Activated CD4-positive, alpha-beta T cell treated with anti-CD3 and anti-CD28 coated beads, Interleukin-2, amount 10 ng/mL, durations not matched to agents 7 days and 5 days (primary cell): ENCODE data around the gene HBQ1. TPM values are rescaled to one million over a fixed set of nuclear protein-coding genes. Genes with fewer than 3 reads are reported as not detected.
A peak's percentile ranks its signal among the peaks of the same experiment; 100 is the strongest.
"Not testable (repeated sequence)": the region's sequence is repeated elsewhere in the genome, so short reads cannot be mapped to it uniquely, and the experiment has no call there.

Source experiments
- CTCF ChIA-PET: fragments of 350-600 bp; sonication (Branson Sonifier 250); formaldehyde crosslinking; loops from one replicate; lab custom pipeline; 2021; ENCODE audit warnings: antibody characterized with exemption; lab: Charles Lee
- POLR2A ChIA-PET: fragments of 350-600 bp; sonication (Branson Sonifier 250); formaldehyde crosslinking; loops from one replicate; lab custom pipeline; 2021; ENCODE audit warnings: antibody characterized with exemption; lab: Charles Lee
- DNase-seq: peaks from one replicate; pipeline ENCODE4 v3.0.0-alpha.2; 2020
- H3K27ac Mint-ChIP-seq: one replicate; pipeline ENCODE4 v1.8.0; 2021; ENCODE audit warnings: mild to moderate bottlenecking, moderate library complexity, mixed read lengths
- H3K27me3 Mint-ChIP-seq: one replicate; pipeline ENCODE4 v1.8.0; 2021; ENCODE audit warnings: mixed read lengths
- H3K36me3 Mint-ChIP-seq: one replicate; pipeline ENCODE4 v1.8.0; 2021; ENCODE audit warnings: low read depth, mixed read lengths
- H3K4me1 Mint-ChIP-seq: one replicate; pipeline ENCODE4 v1.8.0; 2021; ENCODE audit warnings: mixed read lengths
- H3K4me3 Mint-ChIP-seq: one replicate; pipeline ENCODE4 v1.8.0; 2021; ENCODE audit warnings: mild to moderate bottlenecking, moderate library complexity, mixed read lengths
- H3K9me3 Mint-ChIP-seq: one replicate; pipeline ENCODE4 v1.8.0; 2021; ENCODE audit warnings: mixed read lengths
- total RNA-seq, 2 experiments: library from RNA; stranded (reverse); gene quantifications; one replicate each; pipeline ENCODE4 v1.2.3, GENCODE V29; 2021

HBQ1 gene
- total RNA-seq, 2 experiments from 2014 or later = not detected

DNA sequence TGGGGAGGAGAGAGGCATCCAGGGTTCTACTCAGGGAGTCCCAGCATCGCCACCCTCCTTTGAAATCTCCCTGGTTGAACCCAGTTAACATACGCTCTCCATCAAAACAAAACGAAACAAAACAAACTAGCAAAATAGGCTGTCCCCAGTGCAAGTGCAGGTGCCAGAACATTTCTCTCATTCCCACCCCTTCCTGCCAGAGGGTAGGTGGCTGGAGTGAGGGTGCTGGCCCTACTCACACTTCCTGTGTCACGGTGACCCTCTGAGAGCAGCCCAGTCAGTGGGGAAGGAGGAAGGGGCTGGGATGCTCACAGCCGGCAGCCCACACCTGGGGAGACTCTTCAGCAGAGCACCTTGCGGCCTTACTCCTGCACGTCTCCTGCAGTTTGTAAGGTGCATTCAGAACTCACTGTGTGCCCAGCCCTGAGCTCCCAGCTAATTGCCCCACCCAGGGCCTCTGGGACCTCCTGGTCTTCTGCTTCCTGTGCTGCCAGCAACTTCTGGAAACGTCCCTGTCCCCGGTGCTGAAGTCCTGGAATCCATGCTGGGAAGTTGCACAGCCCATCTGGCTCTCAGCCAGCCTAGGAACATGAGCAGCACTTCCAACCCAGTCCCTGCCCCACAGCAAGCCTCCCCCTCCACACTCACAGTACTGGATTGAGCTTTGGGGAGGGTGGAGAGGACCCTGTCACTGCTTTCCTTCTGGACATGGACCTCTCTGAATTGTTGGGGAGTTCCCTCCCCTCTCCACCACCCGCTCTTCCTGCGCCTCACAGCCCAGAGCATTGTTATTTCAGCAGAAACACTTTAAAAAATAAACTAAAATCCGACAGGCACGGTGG, 6.1 kb upstream of the HBQ1 start:
- H3K4me3 Mint-ChIP-seq, CTCF ChIA-PET: not testable (repeated sequence)

DNA sequence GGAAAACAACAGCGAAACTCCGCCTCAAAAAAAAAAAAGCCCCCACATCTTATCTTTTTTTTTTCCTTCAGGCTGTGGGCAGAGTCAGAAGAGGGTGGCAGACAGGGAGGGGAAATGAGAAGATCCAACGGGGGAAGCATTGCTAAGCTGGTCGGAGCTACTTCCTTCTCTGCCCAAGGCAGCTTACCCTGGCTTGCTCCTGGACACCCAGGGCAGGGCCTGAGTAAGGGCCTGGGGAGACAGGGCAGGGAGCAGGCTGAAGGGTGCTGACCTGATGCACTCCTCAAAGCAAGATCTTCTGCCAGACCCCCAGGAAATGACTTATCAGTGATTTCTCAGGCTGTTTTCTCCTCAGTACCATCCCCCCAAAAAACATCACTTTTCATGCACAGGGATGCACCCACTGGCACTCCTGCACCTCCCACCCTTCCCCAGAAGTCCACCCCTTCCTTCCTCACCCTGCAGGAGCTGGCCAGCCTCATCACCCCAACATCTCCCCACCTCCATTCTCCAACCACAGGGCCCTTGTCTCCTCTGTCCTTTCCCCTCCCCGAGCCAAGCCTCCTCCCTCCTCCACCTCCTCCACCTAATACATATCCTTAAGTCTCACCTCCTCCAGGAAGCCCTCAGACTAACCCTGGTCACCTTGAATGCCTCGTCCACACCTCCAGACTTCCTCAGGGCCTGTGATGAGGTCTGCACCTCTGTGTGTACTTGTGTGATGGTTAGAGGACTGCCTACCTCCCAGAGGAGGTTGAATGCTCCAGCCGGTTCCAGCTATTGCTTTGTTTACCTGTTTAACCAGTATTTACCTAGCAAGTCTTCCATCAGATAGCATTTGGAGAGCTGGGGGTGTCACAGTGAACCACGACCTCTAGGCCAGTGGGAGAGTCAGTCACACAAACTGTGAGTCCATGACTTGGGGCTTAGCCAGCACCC, 5.0 kb upstream of the HBQ1 start:
- DNase-seq = no peak
- no peaks in the 10 kb centered on the region for H3K36me3 Mint-ChIP-seq
- peaks cover 58% of the 10 kb centered on the region for H3K27me3 Mint-ChIP-seq
- peaks cover 15% of the 10 kb centered on the region for H3K4me1 Mint-ChIP-seq
- no peak overlapping the region for H3K27ac Mint-ChIP-seq
- H3K4me3 Mint-ChIP-seq = peak overlapping the region; percentile 40
- ChIA-PET CTCF (interaction anchor here (0.6 kb wide), 1 partner anchor 17 kb away, joined by 3 read pairs; no protein-coding TSS in a partner anchor), POLR2A (no interaction called here)
- no peaks in the 10 kb centered on the region for H3K9me3 Mint-ChIP-seq

More for the DNA sequence above, 6.1 kb upstream of the HBQ1 start:
- H3K9me3 Mint-ChIP-seq, H3K36me3 Mint-ChIP-seq, H3K27ac Mint-ChIP-seq, DNase-seq, POLR2A ChIA-PET: not testable (repeated sequence)
- H3K4me1 Mint-ChIP-seq = peaks cover 13% of the 10 kb centered on the region
- peaks cover 55% of the 10 kb centered on the region for H3K27me3 Mint-ChIP-seq

DNA sequence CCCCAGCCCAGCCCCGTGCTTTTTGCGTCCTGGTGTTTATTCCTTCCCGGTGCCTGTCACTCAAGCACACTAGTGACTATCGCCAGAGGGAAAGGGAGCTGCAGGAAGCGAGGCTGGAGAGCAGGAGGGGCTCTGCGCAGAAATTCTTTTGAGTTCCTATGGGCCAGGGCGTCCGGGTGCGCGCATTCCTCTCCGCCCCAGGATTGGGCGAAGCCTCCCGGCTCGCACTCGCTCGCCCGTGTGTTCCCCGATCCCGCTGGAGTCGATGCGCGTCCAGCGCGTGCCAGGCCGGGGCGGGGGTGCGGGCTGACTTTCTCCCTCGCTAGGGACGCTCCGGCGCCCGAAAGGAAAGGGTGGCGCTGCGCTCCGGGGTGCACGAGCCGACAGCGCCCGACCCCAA, 4.3 kb upstream of the HBQ1 start:
- H3K4me3 Mint-ChIP-seq, DNase-seq, H3K9me3 Mint-ChIP-seq, CTCF ChIA-PET, POLR2A ChIA-PET, H3K36me3 Mint-ChIP-seq, H3K27ac Mint-ChIP-seq: not testable (repeated sequence)
- H3K27me3 Mint-ChIP-seq = peaks cover 53% of the 10 kb centered on the region
- peaks cover 15% of the 10 kb centered on the region for H3K4me1 Mint-ChIP-seq

DNA sequence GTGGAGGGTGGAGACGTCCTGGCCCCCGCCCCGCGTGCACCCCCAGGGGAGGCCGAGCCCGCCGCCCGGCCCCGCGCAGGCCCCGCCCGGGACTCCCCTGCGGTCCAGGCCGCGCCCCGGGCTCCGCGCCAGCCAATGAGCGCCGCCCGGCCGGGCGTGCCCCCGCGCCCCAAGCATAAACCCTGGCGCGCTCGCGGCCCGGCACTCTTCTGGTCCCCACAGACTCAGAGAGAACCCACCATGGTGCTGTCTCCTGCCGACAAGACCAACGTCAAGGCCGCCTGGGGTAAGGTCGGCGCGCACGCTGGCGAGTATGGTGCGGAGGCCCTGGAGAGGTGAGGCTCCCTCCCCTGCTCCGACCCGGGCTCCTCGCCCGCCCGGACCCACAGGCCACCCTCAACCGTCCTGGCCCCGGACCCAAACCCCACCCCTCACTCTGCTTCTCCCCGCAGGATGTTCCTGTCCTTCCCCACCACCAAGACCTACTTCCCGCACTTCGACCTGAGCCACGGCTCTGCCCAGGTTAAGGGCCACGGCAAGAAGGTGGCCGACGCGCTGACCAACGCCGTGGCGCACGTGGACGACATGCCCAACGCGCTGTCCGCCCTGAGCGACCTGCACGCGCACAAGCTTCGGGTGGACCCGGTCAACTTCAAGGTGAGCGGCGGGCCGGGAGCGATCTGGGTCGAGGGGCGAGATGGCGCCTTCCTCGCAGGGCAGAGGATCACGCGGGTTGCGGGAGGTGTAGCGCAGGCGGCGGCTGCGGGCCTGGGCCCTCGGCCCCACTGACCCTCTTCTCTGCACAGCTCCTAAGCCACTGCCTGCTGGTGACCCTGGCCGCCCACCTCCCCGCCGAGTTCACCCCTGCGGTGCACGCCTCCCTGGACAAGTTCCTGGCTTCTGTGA, 3.5 kb upstream of the HBQ1 start, which contains the start of gene HBA1:
TSS of gene HBA1 (plus strand) at position 204 of the 906 bp plus-strand sequence. CDS start at position 241, 37 bp downstream.
- H3K4me3 Mint-ChIP-seq = peak within 1 kb of the TSS; percentile 40
- DNase-seq, H3K27ac Mint-ChIP-seq, H3K36me3 Mint-ChIP-seq, POLR2A ChIA-PET, CTCF ChIA-PET, H3K9me3 Mint-ChIP-seq: not testable (repeated sequence)
- peaks cover 16% of the 10 kb centered on the region for H3K4me1 Mint-ChIP-seq
- peaks cover 49% of the 10 kb centered on the region for H3K27me3 Mint-ChIP-seq

DNA sequence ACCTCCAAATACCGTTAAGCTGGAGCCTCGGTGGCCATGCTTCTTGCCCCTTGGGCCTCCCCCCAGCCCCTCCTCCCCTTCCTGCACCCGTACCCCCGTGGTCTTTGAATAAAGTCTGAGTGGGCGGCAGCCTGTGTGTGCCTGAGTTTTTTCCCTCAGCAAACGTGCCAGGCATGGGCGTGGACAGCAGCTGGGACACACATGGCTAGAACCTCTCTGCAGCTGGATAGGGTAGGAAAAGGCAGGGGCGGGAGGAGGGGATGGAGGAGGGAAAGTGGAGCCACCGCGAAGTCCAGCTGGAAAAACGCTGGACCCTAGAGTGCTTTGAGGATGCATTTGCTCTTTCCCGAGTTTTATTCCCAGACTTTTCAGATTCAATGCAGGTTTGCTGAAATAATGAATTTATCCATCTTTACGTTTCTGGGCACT, 2.9 kb upstream of the HBQ1 start:
- peaks cover 16% of the 10 kb centered on the region for H3K4me1 Mint-ChIP-seq
- POLR2A ChIA-PET = no interaction called here
- H3K27me3 Mint-ChIP-seq = peaks cover 47% of the 10 kb centered on the region

DNA sequence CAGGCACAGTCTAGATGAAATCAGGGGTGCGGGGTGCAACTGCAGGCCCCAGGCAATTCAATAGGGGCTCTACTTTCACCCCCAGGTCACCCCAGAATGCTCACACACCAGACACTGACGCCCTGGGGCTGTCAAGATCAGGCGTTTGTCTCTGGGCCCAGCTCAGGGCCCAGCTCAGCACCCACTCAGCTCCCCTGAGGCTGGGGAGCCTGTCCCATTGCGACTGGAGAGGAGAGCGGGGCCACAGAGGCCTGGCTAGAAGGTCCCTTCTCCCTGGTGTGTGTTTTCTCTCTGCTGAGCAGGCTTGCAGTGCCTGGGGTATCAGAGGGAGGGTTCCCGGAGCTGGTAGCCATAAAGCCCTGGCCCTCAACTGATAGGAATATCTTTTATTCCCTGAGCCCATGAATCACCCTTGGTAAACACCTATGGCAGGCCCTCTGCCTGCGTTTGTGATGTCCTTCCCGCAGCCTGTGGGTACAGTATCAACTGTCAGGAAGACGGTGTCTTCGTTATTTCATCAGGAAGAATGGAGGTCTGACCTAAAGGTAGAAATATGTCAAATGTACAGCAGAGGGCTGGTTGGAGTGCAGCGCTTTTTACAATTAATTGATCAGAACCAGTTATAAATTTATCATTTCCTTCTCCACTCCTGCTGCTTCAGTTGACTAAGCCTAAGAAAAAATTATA, 2.1 kb upstream of the HBQ1 start:
- Mint-ChIP-seq H3K27me3 (peaks cover 47% of the 10 kb centered on the region), H3K9me3 (no peaks in the 10 kb centered on the region), H3K27ac (no peak overlapping the region), H3K4me1 (peaks cover 16% of the 10 kb centered on the region), H3K4me3 (no peak overlapping the region), H3K36me3 (no peaks in the 10 kb centered on the region)
- ChIA-PET CTCF (interaction anchor here (2.4 kb wide), 1 partner anchor 10 kb away, joined by 7 read pairs; no protein-coding TSS in a partner anchor), POLR2A (no interaction called here)
- no peak for DNase-seq

More for the DNA sequence above, 2.9 kb upstream of the HBQ1 start:
- no peaks in the 10 kb centered on the region for H3K9me3 Mint-ChIP-seq
- CTCF ChIA-PET = no interaction called here
- DNase-seq = no peak
- no peaks in the 10 kb centered on the region for H3K36me3 Mint-ChIP-seq
- no peak overlapping the region for H3K27ac Mint-ChIP-seq
- H3K4me3 Mint-ChIP-seq = no peak overlapping the region

DNA sequence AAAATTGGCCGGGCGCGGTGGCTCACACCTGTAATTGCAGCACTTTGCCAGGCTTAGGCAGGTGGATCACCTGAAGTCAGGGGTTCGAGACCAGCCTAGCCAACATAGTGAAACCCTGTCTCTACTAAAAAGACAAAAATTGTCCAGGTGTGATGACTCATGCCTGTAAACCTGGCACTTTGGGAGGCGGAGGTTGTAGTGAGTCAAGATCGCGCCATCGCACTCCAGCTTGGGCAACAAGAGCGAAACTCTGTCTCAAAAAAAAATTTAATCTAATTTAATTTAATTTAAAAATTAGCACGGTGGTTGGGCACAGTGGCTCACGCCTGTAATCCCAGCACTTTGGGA, 1.6 kb upstream of the HBQ1 start:
- peaks cover 15% of the 10 kb centered on the region for H3K4me1 Mint-ChIP-seq
- no peak overlapping the region for H3K27ac Mint-ChIP-seq
- DNase-seq = no peak
- peaks cover 43% of the 10 kb centered on the region for H3K27me3 Mint-ChIP-seq
- H3K36me3 Mint-ChIP-seq = no peaks in the 10 kb centered on the region
- H3K9me3 Mint-ChIP-seq = no peaks in the 10 kb centered on the region
- CTCF ChIA-PET = interaction anchor here (2.4 kb wide), 1 partner anchor 11 kb away, joined by 7 read pairs; no protein-coding TSS in a partner anchor
- H3K4me3 Mint-ChIP-seq = no peak overlapping the region
- POLR2A ChIA-PET = no interaction called here

DNA sequence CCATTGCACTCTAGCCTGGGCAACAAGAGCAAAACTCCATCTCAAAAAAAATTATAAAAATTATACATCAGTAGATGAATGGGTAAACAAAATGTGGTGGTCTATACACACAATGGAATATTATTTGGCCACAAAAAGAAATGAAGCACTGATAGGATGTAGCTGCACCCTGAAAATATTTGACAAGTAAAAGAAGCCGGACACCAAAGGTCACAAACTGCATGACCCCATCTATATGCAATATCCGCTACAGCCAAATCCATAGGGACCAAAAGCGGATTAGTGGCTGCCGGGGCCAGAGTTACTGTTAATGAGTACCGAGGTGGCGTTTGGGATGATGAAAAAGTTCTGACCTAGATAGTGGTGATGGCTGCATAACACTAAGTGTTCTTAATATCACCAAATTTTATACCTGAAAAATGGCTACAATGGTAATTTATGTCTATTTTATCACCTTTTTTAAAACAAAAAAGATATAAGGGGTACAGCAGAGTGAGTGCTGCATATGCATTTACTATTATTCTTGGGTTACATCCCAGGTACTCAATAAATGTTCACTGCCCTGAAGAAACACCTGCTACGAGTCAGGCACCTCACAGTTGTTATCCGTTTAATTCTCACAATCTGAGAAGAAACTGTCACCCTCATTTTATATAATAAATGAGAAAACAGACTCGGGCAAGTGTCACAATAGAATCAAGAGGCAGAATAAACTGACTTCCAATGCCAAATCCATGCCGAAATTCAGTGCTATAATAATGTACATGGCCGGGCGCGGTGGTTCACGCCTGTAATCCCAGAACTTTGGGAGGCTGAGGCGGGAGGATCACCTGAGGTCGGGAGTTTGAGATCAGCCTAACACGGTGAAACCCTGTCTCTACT, 807 bp upstream of the HBQ1 start:
- Mint-ChIP-seq H3K27me3 (peaks cover 38% of the 10 kb centered on the region), H3K9me3 (no peaks in the 10 kb centered on the region), H3K36me3 (no peaks in the 10 kb centered on the region), H3K27ac (no peak overlapping the region), H3K4me3 (no peak overlapping the region), H3K4me1 (peaks cover 14% of the 10 kb centered on the region)
- no peak for DNase-seq
- CTCF ChIA-PET = interaction anchor here (2.4 kb wide), 1 partner anchor 11 kb away, joined by 7 read pairs; no protein-coding TSS in a partner anchor
- POLR2A ChIA-PET = no interaction called here

DNA sequence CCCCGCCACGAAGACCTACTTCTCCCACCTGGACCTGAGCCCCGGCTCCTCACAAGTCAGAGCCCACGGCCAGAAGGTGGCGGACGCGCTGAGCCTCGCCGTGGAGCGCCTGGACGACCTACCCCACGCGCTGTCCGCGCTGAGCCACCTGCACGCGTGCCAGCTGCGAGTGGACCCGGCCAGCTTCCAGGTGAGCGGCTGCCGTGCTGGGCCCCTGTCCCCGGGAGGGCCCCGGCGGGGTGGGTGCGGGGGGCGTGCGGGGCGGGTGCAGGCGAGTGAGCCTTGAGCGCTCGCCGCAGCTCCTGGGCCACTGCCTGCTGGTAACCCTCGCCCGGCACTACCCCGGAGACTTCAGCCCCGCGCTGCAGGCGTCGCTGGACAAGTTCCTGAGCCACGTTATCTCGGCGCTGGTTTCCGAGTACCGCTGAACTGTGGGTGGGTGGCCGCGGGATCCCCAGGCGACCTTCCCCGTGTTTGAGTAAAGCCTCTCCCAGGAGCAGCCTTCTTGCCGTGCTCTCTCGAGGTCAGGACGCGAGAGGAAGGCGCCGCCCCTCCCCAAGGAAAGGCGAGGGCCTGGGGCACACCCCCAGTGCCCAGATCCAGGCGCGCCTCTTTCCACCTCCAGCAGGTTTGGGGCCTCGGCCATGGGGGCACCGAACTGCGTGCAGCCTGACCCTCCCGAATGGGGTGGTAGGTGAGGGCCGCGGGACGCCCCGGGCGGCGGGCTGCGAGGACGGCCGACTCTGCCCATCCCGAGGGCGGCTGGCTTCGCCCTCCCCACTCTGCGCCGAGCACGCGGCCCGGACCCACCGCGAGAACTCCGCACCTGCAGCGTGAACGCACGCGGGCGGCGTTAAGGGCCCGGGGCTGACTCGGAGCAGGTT, 664 bp downstream of the HBQ1 start:
- CTCF ChIA-PET = interaction anchor here (0.7 to 2.4 kb wide), 8 partner anchors 10 to 116 kb away, joined by 3 to 9 read pairs (median 5); partner anchors contain the start of gene RHBDF1
- Mint-ChIP-seq H3K9me3 (no peaks in the 10 kb centered on the region), H3K4me3 (no peak overlapping the region), H3K27me3 (peaks cover 26% of the 10 kb centered on the region), H3K27ac (no peak overlapping the region), H3K4me1 (peaks cover 5% of the 10 kb centered on the region), H3K36me3 (peaks cover 2% of the 10 kb centered on the region)
- DNase-seq = peak; percentile 86
- POLR2A ChIA-PET = no interaction called here

DNA sequence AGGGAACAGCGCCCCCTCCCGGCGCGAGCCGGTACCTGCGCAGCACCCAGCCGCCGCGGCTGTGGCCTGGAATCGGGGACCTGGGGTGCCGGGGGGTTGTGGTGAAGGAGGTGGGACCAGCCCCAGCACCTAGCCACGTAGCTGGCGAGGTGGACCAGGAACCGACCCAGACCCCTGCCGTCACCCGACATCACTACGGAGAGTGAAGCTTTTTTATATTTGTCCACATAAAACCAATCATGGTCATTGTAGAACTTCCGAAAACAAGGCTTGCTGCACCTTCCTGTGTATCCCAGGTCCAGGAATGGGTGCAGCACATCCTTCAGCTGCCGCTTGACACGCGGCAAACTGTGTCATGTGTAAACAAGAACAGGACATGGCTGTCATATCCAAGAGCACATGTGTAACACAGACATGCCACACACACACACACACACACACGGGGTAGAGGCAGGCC, 1.3 kb downstream of the HBQ1 start:
- peaks cover 2% of the 10 kb centered on the region for H3K36me3 Mint-ChIP-seq
- H3K27me3 Mint-ChIP-seq = peaks cover 26% of the 10 kb centered on the region
- no peak for DNase-seq
- peaks cover 5% of the 10 kb centered on the region for H3K4me1 Mint-ChIP-seq
- H3K27ac Mint-ChIP-seq = no peak overlapping the region
- ChIA-PET POLR2A (no interaction called here), CTCF (interaction anchor here (0.7 to 1.9 kb wide), 6 partner anchors 10 to 116 kb away, joined by 3 to 9 read pairs (median 5); partner anchors contain the start of gene RHBDF1)
- H3K4me3 Mint-ChIP-seq = no peak overlapping the region
- H3K9me3 Mint-ChIP-seq = no peaks in the 10 kb centered on the region
